GM21619 (cell line): ENCODE measurements around the gene RINT1.
"Not testable (repeated sequence)": the region's sequence is repeated elsewhere in the genome, so short reads cannot be mapped to it uniquely, and the experiment has no call there.

Experiments
- ATAC-seq: cut with Tn5 transposase; IDR thresholded peaks from one replicate; pipeline ENCODE4 v1.9.1; 2021; ENCODE audit not compliant: unreplicated experiment

Gene RINT1

GRCh38 chr7:105531792-105532671 lies at the start of gene RINT1:
Gene RINT1, plus strand, starts transcription at chr7:105532201. Its CDS starts 115 bp downstream, at chr7:105532316.
- ATAC-seq: peak; percentile 94

DNA sequence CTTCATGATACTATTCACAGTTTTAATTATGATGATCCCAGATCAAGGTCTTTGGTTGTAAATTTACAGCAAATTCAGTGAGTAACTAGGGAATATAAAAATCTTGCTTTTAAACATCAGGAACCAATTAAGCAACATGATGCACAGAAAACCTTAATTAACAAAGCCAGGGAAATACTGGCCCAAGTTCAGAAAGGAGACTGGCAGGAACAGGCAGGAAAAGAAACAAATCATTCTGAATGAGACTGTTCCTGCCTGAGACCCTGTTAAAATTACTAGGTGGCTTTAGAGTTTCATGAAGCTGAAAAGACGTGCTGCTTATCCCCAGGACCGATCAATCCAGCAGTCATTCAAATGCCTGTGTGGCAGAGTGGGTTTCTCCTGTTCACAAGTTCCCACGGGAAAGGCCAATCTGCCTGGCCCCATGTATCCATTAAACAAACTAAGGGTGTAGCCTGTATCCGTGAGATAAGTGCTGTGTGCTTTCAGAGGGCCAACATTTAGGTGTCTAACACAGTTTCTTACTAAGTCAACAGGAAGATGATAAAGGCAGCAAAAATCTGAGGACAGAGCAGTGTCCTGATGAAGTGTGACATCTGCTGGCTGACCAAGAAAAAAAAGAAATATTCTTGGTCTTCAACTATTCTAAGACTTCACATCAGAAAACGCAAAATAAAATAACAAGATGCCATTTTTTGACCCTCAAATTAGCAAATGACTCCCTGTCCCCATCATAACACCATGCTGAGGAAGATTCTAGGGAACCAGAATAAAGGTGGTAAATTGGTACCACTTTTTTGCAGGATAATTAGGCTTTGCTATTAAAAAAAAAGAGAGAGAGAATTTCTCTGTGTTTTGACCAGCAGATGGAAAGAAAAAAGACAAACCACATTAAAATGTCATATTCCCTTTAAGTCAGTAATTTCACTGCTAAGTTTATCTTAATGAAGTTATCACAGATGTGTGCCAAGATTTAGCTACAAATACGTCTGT lies 44.1 kb upstream of the RINT1 start:
- ATAC-seq: no peak

DNA sequence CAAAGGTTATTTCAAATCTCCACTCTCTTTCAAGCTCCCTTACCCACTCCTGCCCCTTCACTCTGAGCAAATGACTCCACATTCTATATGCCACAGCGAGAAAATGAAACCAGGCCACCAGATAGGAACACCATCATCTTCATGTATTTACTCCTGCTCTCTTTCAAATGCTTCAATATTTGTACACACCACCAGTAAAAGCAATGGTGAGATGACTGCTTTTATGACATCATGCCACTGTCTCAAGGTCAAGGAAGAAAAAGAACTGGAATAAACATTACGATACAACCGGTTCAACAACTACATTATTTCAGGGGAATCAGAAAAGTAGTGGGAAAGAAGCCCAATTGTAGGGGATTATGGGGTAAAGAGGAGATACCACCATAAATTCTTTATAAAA lies 42.6 kb upstream of the RINT1 start:
- ATAC-seq: no peak

DNA sequence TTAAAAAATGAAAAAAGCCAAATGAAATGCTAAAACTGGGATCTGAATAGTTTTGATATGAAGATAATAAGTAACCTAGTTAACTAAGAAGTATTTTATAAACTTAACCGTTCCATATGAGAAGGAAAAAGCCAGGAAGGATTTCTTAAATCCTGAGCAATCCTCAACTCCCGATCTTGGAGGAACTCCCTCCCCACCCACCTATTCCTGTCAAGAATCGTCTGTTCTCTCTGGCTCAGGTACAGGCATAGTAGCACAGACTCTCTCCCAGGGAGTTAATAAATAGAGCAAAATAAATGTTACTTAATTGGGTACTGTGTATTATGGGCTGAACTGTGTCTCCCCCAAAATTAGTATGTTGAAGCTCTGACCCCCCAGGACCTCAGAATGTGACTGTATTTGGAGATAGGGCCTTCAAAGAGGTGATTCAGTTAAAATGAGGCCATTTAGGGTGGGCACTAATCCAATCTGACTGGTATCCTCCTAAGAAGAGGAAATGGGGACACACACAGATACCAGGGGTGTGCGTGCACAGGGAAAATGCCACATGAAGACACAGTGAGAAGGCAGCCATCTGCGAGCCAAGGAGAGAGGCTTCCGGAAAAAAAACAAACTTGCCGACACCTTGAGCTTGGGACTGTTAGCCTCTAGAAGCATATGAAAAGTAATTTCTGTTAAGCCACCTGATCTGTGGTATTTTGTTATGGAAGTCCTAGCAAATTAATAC lies 38.6 kb upstream of the RINT1 start:
- no peak for ATAC-seq

GRCh38 chr7:105493923-105494315 lies 38.1 kb upstream of the RINT1 start:
- no peak for ATAC-seq

DNA sequence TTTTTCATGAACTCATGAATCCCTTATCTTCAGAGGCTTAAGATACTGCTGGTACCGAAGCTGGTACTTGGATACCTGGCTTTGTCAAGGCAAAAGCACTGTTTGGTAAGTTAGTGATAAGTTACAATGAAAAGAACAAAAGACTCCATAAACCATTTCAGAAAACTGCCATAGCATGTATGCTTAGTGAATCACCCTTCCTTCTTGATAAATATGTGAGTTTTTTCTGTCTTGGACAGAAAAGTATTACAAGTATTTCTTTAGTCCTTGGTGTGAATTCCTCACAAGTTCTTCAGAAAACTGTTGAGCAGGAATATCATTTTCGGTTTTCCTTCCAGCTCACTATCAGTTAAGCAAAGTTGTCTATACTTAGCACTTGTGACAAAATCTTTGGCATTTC lies 35.5 kb upstream of the RINT1 start:
- no peak for ATAC-seq

GRCh38 chr7:105497016-105497415 lies 35.0 kb upstream of the RINT1 start:
- ATAC-seq: no peak

DNA sequence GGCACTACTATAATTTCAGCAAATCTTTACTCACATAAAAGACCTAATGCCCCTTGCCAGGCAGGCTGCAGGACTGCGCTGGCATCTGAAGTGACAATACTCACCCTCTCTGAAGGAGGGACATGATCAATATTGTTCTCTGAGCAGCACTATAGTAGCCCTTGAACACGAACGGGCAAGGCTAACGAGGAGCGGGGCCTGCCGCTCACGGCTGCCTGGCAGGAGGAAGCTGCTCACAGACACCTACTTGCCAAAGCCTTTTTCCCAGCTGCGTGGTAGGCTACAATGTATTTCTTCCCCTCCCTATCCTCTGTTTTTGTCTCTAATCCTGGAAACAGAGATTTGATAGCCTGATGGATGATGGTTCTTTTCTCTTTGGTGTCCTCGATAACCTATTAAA lies 29.8 kb upstream of the RINT1 start:
- no peak for ATAC-seq

GRCh38 chr7:105512415-105512814 lies 19.6 kb upstream of the RINT1 start:
- no peak for ATAC-seq

DNA sequence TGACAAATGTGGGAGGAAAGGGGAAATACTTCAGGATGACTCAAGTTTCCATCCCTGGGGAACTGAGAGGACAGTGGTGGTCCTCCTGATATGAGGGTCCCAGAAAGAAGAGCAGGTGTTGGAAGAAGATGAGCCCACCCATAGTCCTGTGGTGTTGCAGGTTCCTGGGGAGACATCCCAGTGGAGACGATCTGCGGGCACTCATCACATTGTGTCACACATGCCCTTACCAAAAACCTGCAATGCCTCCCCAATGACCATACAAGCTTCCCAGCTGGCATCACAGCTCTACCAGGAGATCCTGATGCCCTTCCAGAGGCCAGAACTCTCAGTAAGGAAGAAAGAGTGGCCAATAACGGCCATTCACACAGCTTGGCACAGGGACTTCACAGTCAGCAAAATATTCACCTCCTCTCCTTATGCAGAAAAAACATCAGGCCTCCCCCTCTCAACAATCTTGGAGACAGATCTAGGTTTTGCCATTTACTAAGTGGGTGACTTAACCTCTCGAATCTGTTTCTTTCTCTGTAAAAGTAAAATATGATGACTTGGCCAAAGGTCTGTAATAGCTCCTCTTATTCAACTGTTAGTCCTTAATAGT lies 19.0 kb upstream of the RINT1 start:
- ATAC-seq: no peak

GRCh38 chr7:105515610-105516009 lies 16.4 kb upstream of the RINT1 start:
- ATAC-seq: not testable (repeated sequence)

DNA sequence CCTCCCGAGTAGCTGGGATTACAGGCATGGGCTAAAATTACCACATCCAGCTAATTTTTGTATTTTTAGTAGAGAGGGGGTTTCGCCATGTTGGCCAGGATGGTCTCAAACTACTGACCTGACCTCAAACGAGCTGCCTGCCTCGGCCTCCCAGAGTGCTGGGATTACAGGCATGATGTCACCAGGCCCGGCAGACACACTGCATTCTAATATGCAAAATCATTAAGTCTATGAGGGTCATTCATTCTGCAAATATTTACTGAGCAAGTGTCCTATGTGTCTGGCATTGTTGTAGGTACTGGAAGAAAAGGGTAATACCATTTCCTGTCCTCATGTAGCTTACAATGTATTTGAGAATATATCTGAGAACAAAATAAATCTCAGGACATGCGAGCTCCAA lies 12.6 kb upstream of the RINT1 start:
- no peak for ATAC-seq

DNA sequence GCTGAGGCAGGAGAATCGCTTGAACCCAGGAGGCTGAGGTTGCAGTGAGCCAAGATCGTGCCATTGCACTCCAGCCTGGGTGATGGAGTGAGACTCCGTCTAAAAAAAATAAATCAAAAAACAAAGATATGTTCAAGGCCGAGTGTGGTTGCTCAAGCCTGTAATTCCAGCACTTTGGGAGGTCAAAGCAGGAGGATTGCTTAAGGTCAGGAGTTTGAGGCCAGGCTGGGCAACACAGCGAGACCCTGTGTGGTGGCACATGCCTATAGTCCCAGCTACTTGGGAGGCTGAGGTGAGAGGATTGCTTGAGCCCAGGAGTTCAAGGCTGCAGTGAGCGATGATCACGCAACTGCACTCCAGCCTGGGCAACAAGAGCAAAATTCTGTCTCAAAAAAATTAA lies 11.4 kb upstream of the RINT1 start:
- ATAC-seq: not testable (repeated sequence)

DNA sequence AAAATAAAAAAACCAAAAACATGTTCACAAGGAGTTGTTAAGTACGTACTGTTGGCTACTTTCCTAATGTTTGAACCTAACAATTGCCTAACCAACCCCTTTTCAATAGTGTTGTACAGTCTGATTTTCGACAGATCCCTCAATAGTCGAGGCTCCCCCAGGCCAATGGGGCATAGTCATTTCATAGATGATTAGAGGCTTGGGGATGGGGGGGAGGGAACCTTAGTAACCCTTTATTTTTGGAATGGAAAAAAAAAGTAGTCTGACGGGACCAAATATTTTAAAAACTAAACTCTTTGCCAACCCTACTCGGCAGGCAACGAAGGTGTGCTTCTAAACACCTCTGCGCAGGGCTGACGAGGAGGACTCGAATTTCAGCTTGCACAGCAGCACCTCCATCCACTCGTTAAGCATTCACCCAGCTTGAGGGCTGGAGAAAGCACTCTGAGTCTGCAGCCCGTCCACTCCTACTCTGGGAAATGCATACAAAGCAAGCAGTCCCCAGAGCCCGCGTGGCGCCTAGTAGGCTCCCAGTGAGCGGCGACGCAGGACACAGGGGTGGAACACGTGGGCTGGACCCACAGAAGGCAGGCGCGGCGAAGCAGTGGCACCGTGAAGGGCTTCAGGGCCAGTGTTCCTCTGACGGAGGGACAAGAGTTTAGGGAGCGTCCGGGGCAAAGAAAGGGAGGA lies 10.8 kb upstream of the RINT1 start:
- ATAC-seq: peak; percentile 30

GRCh38 chr7:105521717-105522463 lies 10.1 kb upstream of the RINT1 start, which contains the start of gene PUS7:
Gene PUS7, minus strand, starts transcription at chr7:105522271. Its CDS starts 13,759 bp downstream, at chr7:105508512.
- peak; percentile 86 for ATAC-seq

DNA sequence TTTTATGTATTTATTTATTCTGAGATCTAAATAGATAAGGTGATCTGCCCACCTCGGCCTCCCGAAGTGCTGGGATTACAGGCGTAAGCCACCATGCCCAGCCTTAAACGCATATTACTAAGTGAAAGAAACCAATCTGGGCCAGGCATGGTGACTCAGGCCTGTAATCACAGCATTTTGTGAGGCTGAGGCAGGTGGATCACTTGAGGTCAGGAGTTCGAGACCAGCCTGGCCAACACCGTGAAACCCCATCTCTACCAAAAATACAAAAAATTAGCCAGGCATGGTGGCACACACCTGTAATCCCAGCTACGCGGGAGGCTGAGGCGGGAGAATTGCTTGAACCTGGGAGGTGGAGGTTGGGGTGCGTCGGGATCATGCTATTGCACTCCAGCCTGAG lies 7.6 kb upstream of the RINT1 start:
- ATAC-seq: not testable (repeated sequence)

GRCh38 chr7:105524840-105525239 lies 7.2 kb upstream of the RINT1 start:
- no peak for ATAC-seq

DNA sequence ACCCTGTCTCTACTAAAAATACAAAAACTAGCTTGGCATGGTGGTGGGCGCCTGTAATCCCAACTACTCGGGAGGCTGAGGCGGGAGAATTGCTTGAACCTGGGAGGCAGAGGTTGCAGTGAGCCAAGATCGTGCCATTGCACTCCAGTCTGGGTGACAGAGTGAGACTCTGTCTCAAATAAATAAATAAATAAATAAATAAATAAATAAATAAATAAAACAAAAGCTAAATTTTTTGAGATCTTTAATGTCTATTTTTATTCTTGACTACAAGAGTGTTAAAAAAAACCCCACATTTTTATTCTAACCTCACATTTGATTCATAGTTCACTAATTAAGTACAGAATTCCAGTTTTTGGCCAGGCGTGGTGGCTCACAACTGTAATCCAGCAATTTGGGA lies 4.3 kb upstream of the RINT1 start:
- ATAC-seq: not testable (repeated sequence)

GRCh38 chr7:105530126-105530525 lies 1.9 kb upstream of the RINT1 start:
- ATAC-seq: no peak
